Gastrocnemius medialis (tissue), 4 donors: Measurements from ENCODE around the gene KLHL21. TPM values are rescaled to one million over a fixed set of nuclear protein-coding genes. Genes with fewer than 3 reads are reported as not detected.

Experiments used
- ATAC-seq, 2 donors: fragments of 150-250 bp; one replicate each; pipeline ENCODE4 v1.9.1; 2016
- DNase-seq, 2 donors: peaks; one replicate each; pipeline ENCODE4 v3.0.0-alpha.2; 2019
- H3K27ac ChIP-seq, 4 donors: fragments of 200-600 bp; sonication (generic); 1 replicate in 1 of 4; 2 replicates in 3 of 4; pipeline ENCODE4 v1.5.1; 2016 to 2018; ENCODE audit warnings: mild to moderate bottlenecking in 2 of 4, moderate library complexity in 1 of 4
- H3K27me3 ChIP-seq, 3 donors: fragments of 200-600 bp; sonication (generic) in 2 of 3; 1 replicate in 1 of 3; 2 replicates in 2 of 3; pipeline versions ENCODE4 v1.5.1 to v1.6.0; 2016 to 2019; ENCODE audit warnings: mild to moderate bottlenecking in 1 of 3, moderate library complexity in 1 of 3
- H3K36me3 ChIP-seq, 2 donors: fragments of 200-600 bp; sonication (generic) in 1 of 2; one replicate each; pipeline ENCODE4 v1.5.1; 2017 to 2018
- H3K4me1 ChIP-seq, 2 donors: fragments of 200-600 bp; sonication (generic) in 1 of 2; one replicate each; pipeline ENCODE4 v1.5.1; 2016 to 2017; ENCODE audit warnings: mild to moderate bottlenecking in 2 of 2
- H3K4me3 ChIP-seq, 4 donors: fragments of 200-600 bp; sonication (generic) in 3 of 4; 1 replicate in 1 of 4; 2 replicates in 3 of 4; pipeline ENCODE4 v1.5.1; 2016 to 2019; ENCODE audit warnings: mild to moderate bottlenecking in 2 of 4
- H3K9me3 ChIP-seq, 3 donors: fragments of 200-600 bp; sonication (generic) in 2 of 3; 1 replicate in 1 of 3; 2 replicates in 2 of 3; pipeline ENCODE4 v1.5.1; 2016 to 2019
- POLR2A ChIP-seq, 2 donors: fragments of 450-650 bp; IDR thresholded peaks; one replicate each; pipeline ENCODE4 v1.6.1; 2017; ENCODE audit warnings: antibody characterized with exemption in 2 of 2, mild to moderate bottlenecking in 2 of 2, moderate library complexity in 2 of 2
- in situ Hi-C, 4 donors: fragments of 200-750 bp; cut with MboI; loops; one replicate each; pipeline versions ENCODE4 v1.15.0 to v1.8.0; 2017; ENCODE audit warnings: low sequenced_read_pairs in 4 of 4
- intact Hi-C: fragments of 100-400 bp; cut with DNase I; formaldehyde crosslinking; loops from one replicate; pipeline ENCODE4 v1.15.1; 2023; ENCODE audit warnings: low total_unique reads
- total RNA-seq, 4 donors: library from RNA; depleted of rRNA; stranded (reverse); fragments of >200 nt; gene quantifications; one replicate each; pipeline versions ENCODE4 v1.1.0 to v1.2.3, GENCODE V29; 2016
- TF ChIP-seq, protein P1 (sequence below), 5 experiments: fragments of 450-650 bp in 3 of 5; fragments of 200-600 bp in 2 of 5; sonication (generic) in 2 of 5; IDR thresholded peaks in 4 of 5; conservative IDR thresholded peaks in 1 of 5; 1 replicate in 4 of 5; 2 replicates in 1 of 5; pipeline ENCODE4 v1.5.1; 2016 to 2019; ENCODE audit warnings: antibody characterized with exemption in 5 of 5, mild to moderate bottlenecking in 3 of 5, moderate library complexity in 3 of 5

The KLHL21 gene
- total RNA-seq, 4 donors from 2014 or later = 176 to 481 (median 267) TPM

DNA sequence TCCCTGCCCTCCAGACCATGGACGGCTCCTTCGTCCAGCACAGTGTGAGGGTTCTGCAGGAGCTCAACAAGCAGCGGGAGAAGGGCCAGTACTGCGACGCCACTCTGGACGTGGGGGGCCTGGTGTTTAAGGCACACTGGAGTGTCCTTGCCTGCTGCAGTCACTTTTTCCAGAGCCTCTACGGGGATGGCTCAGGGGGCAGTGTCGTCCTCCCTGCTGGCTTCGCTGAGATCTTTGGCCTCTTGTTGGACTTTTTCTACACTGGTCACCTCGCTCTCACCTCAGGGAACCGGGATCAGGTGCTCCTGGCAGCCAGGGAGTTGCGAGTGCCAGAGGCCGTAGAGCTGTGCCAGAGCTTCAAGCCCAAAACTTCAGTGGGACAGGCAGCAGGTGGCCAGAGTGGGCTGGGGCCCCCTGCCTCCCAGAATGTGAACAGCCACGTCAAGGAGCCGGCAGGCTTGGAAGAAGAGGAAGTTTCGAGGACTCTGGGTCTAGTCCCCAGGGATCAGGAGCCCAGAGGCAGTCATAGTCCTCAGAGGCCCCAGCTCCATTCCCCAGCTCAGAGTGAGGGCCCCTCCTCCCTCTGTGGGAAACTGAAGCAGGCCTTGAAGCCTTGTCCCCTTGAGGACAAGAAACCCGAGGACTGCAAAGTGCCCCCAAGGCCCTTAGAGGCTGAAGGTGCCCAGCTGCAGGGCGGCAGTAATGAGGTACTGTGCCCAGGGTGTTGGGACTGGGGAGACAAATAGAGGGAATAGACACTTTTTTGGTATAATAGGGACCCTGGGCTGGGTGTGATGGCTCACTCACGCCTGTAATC, 21.9 kb downstream of the KLHL21 start:
- Histone ChIP-seq H3K4me1 (peaks cover 17 to 36% of the 10 kb centered on the region in 2 donors), H3K36me3 (no peaks in the 10 kb centered on the region), H3K27ac (peak overlapping the region; percentile 91 to 98 (median 96)), H3K27me3 (no peaks in the 10 kb centered on the region), H3K4me3 (peak overlapping the region; percentile 80 to 94 (median 86)), H3K9me3 (no peaks in the 10 kb centered on the region)
- peak; percentile 10 to 36 for ATAC-seq
- intact Hi-C loops = loop anchor here (2.0 to 5.0 kb wide), 2 partner anchors 20 to 46 kb away; no protein-coding TSS in a partner anchor
- TF ChIP-seq, protein P1, sequence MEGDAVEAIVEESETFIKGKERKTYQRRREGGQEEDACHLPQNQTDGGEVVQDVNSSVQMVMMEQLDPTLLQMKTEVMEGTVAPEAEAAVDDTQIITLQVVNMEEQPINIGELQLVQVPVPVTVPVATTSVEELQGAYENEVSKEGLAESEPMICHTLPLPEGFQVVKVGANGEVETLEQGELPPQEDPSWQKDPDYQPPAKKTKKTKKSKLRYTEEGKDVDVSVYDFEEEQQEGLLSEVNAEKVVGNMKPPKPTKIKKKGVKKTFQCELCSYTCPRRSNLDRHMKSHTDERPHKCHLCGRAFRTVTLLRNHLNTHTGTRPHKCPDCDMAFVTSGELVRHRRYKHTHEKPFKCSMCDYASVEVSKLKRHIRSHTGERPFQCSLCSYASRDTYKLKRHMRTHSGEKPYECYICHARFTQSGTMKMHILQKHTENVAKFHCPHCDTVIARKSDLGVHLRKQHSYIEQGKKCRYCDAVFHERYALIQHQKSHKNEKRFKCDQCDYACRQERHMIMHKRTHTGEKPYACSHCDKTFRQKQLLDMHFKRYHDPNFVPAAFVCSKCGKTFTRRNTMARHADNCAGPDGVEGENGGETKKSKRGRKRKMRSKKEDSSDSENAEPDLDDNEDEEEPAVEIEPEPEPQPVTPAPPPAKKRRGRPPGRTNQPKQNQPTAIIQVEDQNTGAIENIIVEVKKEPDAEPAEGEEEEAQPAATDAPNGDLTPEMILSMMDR (IDR thresholded peaks at IDR 0.05 in 4 of 5, conservative IDR thresholded peaks at IDR 0.05 in 1 of 5) = peak in 1 of 5 experiments; percentile 20
- no peak for TF ChIP-seq POLR2A (IDR thresholded peaks at IDR 0.05)
- DNase-seq = peak in 1 of 2 donors; percentile 77
- in situ Hi-C loops = loop anchor here in 1 of 4 donors (10.0 kb wide), 1 partner anchor 54 kb away; no protein-coding TSS in a partner anchor

DNA sequence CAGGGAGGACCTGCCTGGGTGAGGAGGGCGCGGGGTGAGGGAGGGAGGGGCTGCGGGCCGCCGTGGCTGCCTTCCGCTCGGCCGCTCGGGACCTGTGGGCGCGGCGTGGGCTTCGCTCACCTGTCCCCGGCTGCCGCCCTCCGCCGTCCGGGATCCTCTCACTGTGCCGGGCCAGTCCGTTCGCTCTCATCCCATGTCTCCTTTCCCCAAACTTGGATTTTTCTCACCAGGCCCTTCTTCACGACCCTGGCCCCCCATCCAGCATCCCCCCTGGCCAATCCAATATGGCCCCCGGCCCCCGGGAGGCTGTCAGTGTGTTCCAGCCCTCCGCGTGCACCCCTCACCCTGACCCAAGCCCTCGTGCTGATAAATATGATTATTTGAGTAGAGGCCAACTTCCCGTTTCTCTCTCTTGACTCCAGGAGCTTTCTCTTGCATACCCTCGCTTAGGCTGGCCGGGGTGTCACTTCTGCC, 22.5 kb downstream of the KLHL21 start:
- intact Hi-C loops = loop anchor here (2.0 to 5.0 kb wide), 2 partner anchors 21 to 47 kb away; no protein-coding TSS in a partner anchor
- in situ Hi-C loops = loop anchor here in 1 of 4 donors (10.0 kb wide), 1 partner anchor 55 kb away; no protein-coding TSS in a partner anchor
- peak overlapping the region; percentile 80 to 94 (median 86) for H3K4me3 ChIP-seq
- ATAC-seq (peak; percentile 30 to 47), DNase-seq (no peak)
- TF ChIP-seq POLR2A (IDR thresholded peaks at IDR 0.05) = no peak
- TF ChIP-seq, protein P1 (IDR thresholded peaks at IDR 0.05 in 4 of 5, conservative IDR thresholded peaks at IDR 0.05 in 1 of 5) = no peak
- H3K36me3 ChIP-seq = no peaks in the 10 kb centered on the region
- H3K27ac ChIP-seq = peak overlapping the region; percentile 91 to 98 (median 96)
- H3K9me3 ChIP-seq = no peaks in the 10 kb centered on the region
- no peaks in the 10 kb centered on the region for H3K27me3 ChIP-seq
- H3K4me1 ChIP-seq = peaks cover 17 to 33% of the 10 kb centered on the region in 2 donors

DNA sequence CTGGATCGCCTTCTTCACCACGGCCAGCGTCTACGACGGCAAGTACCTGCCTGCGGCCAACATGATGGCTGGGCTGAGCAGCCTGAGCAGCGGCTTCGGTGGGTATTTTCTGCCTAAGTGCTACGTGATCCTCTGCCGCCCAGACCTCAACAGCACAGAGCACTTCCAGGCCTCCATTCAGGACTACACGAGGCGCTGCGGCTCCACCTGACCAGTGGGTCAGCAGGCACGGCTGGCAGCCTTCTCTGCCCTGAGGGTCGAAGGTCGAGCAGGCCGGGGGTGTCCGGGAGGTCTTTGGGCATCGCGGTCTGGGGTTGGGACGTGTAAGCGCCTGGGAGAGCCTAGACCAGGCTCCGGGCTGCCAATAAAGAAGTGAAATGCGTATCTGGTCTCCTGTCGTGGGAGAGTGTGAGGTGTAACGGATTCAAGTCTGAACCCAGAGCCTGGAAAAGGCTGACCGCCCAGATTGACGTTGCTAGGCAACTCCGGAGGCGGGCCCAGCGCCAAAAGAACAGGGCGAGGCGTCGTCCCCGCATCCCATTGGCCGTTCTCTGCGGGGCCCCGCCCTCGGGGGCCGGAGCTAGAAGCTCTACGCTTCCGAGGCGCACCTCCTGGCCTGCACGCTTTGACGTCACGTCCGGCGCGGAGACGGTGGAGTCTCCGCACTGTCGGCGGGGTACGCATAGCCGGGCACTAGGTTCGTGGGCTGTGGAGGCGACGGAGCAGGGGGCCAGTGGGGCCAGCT, 23.1 kb downstream of the KLHL21 start, which contains the start of gene ZBTB48:
Gene ZBTB48 (plus strand): TSS at position 621 of the 745 bp plus-strand sequence. CDS start 616 bp downstream, outside the sequence.
- in situ Hi-C loops = loop anchor here in 2 of 4 donors (10.0 kb wide), 1 partner anchor 55 kb away; no protein-coding TSS in a partner anchor
- H3K9me3 ChIP-seq = no peaks in the 10 kb centered on the region
- no peaks in the 10 kb centered on the region for H3K36me3 ChIP-seq
- H3K4me3 ChIP-seq = peak within 1 kb of the TSS; percentile 80 to 94 (median 86)
- intact Hi-C loops = loop anchor here (1.0 to 5.0 kb wide), 4 partner anchors 21 to 48 kb away; partner anchors contain the start of genes NOL9 and PHF13
- ATAC-seq (peak; percentile 88 to 89), DNase-seq (peak; percentile 98 to 99)
- H3K4me1 ChIP-seq = peaks cover 17 to 26% of the 10 kb centered on the region in 2 donors
- H3K27ac ChIP-seq = peak within 1 kb of the TSS; percentile 91 to 98 (median 96)
- no peaks in the 10 kb centered on the region for H3K27me3 ChIP-seq
- TF ChIP-seq POLR2A (IDR thresholded peaks at IDR 0.05) = peak; percentile 95 to 97
- TF ChIP-seq, protein P1 (IDR thresholded peaks at IDR 0.05 in 4 of 5, conservative IDR thresholded peaks at IDR 0.05 in 1 of 5) = no peak
